K562 (cell line): Measurements from ENCODE around the gene FH. TPM values are rescaled to one million over a fixed set of nuclear protein-coding genes. Genes with fewer than 3 reads are reported as not detected.

Experiments used
- ADNP ChIP-seq: fragments of 200-800 bp; sonication (Bioruptor generic); IDR thresholded peaks from 2 replicates; pipeline ENCODE4 v1.6.1; 2016; ENCODE audit warnings: missing genetic modification characterization, missing compliant biosample characterization
- ARNT ChIP-seq, 2 experiments: fragments of 450-650 bp; IDR thresholded peaks; 2 replicates each; pipeline ENCODE4 v1.6.1; 2016; ENCODE audit warnings: mild to moderate bottlenecking in 1 of 2
- BDP1 ChIP-seq: IDR thresholded peaks from 3 replicates; pipeline ENCODE4 v1.6.1; 2011; ENCODE audit not compliant: insufficient read length, insufficient read depth
- CSDE1 ChIP-seq, 2 experiments: fragments of 450-650 bp; IDR thresholded peaks; 2 replicates each; pipeline ENCODE4 v1.6.1; 2016; ENCODE audit warnings: mild to moderate bottlenecking in 1 of 2
- DIDO1 ChIP-seq: fragments of 450-650 bp; IDR thresholded peaks from 2 replicates; pipeline ENCODE4 v1.6.1; 2016; ENCODE audit warnings: low read depth, missing biosample characterization, missing genetic modification characterization
- ELF2 ChIP-seq: fragments of 250-450 bp; sonication (Bioruptor Pico); IDR thresholded peaks from 2 replicates; pipeline ENCODE4 v1.5.0; 2021; ENCODE audit warnings: mild to moderate bottlenecking
- IFI16 ChIP-seq: fragments of 250-450 bp; sonication (Bioruptor Pico); IDR thresholded peaks from 2 replicates; pipeline ENCODE4 v2.1.2; 2022; ENCODE audit warnings: mild to moderate bottlenecking, inconsistent platforms
- KAT7 ChIP-seq: sonication (generic); formaldehyde crosslinking; IDR thresholded peaks from 2 replicates; pipeline ENCODE4 v1.8.0; 2022; ENCODE audit warnings: missing genetic modification reagents, mild to moderate bottlenecking, borderline replicate concordance
- MCM7 ChIP-seq, 2 experiments: fragments of 450-650 bp; IDR thresholded peaks; 2 replicates each; pipeline ENCODE4 v1.6.1; 2016 to 2018
- MEIS2 ChIP-seq: fragments of 450-650 bp; IDR thresholded peaks from 2 replicates; pipeline ENCODE4 v1.6.1; 2014; ENCODE audit warnings: mild to moderate bottlenecking; ENCODE audit not compliant: partially characterized antibody
- NFATC3 ChIP-seq: fragments of 450-650 bp; IDR thresholded peaks from 2 replicates; pipeline ENCODE4 v1.6.1; 2017; ENCODE audit warnings: mild to moderate bottlenecking
- NR2C2 ChIP-seq, 2 experiments: fragments of 200-800 bp in 1 of 2; sonication (Bioruptor generic) in 1 of 2; sonication (generic) in 1 of 2; formaldehyde crosslinking in 1 of 2; IDR thresholded peaks; 2 replicates each; pipeline versions ENCODE4 v1.6.1 to v1.8.0; 2016 to 2022; ENCODE audit warnings: mild to moderate bottlenecking in 1 of 2, missing compliant biosample characterization in 1 of 2, missing genetic modification characterization in 1 of 2, missing genetic modification reagents in 1 of 2
- OTX1 ChIP-seq: fragments of 450-650 bp; formaldehyde crosslinking; IDR thresholded peaks from 2 replicates; pipeline ENCODE4 v1.4.0; 2022; ENCODE audit warnings: mild to moderate bottlenecking
- RUNX1 ChIP-seq: sonication (generic); IDR thresholded peaks from 2 replicates; pipeline ENCODE4 v1.6.1; 2016; ENCODE audit warnings: antibody characterized with exemption, low read depth
- TSHZ1 ChIP-seq: fragments of 250-450 bp; sonication (Bioruptor Pico); IDR thresholded peaks from 2 replicates; pipeline ENCODE4 v1.4.0; 2020; ENCODE audit warnings: mild to moderate bottlenecking, moderate library complexity
- ZFP91 ChIP-seq: sonication (generic); formaldehyde crosslinking; IDR thresholded peaks from 2 replicates; pipeline ENCODE4 v1.8.0; 2022; ENCODE audit warnings: mild to moderate bottlenecking, missing genetic modification reagents
- ZNF398 ChIP-seq: fragments of 250-450 bp; sonication (Bioruptor Pico); IDR thresholded peaks from 2 replicates; pipeline ENCODE4 v1.8.0; 2021; ENCODE audit warnings: moderate library complexity, mild to moderate bottlenecking, inconsistent platforms
- ZNF764 ChIP-seq: fragments of 250-450 bp; sonication (Bioruptor Pico); IDR thresholded peaks from 2 replicates; pipeline ENCODE4 v1.4.0; 2020; ENCODE audit warnings: low read depth, mild to moderate bottlenecking, moderate library complexity
- polyA plus RNA-seq, 8 experiments: library from polyadenylated mRNA; depleted of rRNA in 4 of 8; stranded (reverse) in 5 of 8; unstranded in 3 of 8; fragments of >200 nt; fragmentation: Nextera tagmentation in 2 of 8; fragmentation: Illumina TruSeq in 1 of 8; extraction: Ambion mirVana in 2 of 8; extraction: Trizol in 1 of 8; gene quantifications; 2 replicates each; pipeline versions ENCODE4 v1.2.1 to v1.2.3, GENCODE V29; 2011 to 2014; ENCODE audit warnings: inconsistent platforms in 1 of 8, missing spikeins in 1 of 8
- total RNA-seq, 7 experiments: library from RNA; depleted of rRNA in 6 of 7; stranded (reverse); fragments of >200 nt in 6 of 7; fragmentation: Illumina TruSeq in 2 of 7; extraction: Trizol in 2 of 7; gene quantifications; 2 replicates each; pipeline versions ENCODE4 v1.2.1 to v1.2.3, GENCODE V29; 2011 to 2021; ENCODE audit warnings: low replicate concordance in 1 of 7

Gene FH
- total and polyA plus RNA-seq, 9 of the 15 experiments (the other 6 are each of a cell fraction or from before 2014, with no cell fraction given) = 117 to 240 (median 211) TPM

GRCh38 chr1:241520080-241520465, 518 bp upstream of the FH start (continued):
- no peak; a peak in 1 of 4 replicates for TF ChIP-seq MCM7 (IDR thresholded peaks at IDR 0.05)
- TF ChIP-seq BDP1 = no peak
- no peak for TF ChIP-seq OTX1 (CRISPR knock-in tag)
- no peak for TF ChIP-seq ZFP91 (CRISPR knock-in tag)
- 0 out of 4 replicates have a peak, but pooled peaks of 1 of the 2 experiments have one; percentile 9 for TF ChIP-seq ARNT (IDR thresholded peaks at IDR 0.05)
- no peak for TF ChIP-seq CSDE1 (IDR thresholded peaks at IDR 0.05)
- no peak for TF ChIP-seq NFATC3
- TF ChIP-seq KAT7 (CRISPR knock-in tag) = no peak
- TF ChIP-seq RUNX1 = no peak
- no peak for TF ChIP-seq NR2C2 (CRISPR knock-in tag; IDR thresholded peaks at IDR 0.05)
- TF ChIP-seq NR2C2 (tag; IDR thresholded peaks at IDR 0.05) = 0 out of 2 replicates have a peak, but pooled peaks have one; percentile 4
- no peak for TF ChIP-seq ZNF764 (CRISPR knock-in tag)
- TF ChIP-seq IFI16 = no peak
- TF ChIP-seq ADNP (tag) = no peak
- TF ChIP-seq DIDO1 (tag) = no peak
- no peak for TF ChIP-seq MEIS2
- no peak for TF ChIP-seq ZNF398 (CRISPR knock-in tag)
- no peak for TF ChIP-seq ELF2 (CRISPR knock-in tag)
- no peak for TF ChIP-seq TSHZ1
- TF ChIP-seq, all 486 proteins: peak for 15
